IPS DF 19.7 (cell line): Measurements from ENCODE around the gene TPST2.

Experiments
- DNase-seq: peaks from one replicate; pipeline ENCODE4 v3.0.0-alpha.2; 2013; ENCODE audit warnings: low read depth, low spot score

TPST2 gene

DNA sequence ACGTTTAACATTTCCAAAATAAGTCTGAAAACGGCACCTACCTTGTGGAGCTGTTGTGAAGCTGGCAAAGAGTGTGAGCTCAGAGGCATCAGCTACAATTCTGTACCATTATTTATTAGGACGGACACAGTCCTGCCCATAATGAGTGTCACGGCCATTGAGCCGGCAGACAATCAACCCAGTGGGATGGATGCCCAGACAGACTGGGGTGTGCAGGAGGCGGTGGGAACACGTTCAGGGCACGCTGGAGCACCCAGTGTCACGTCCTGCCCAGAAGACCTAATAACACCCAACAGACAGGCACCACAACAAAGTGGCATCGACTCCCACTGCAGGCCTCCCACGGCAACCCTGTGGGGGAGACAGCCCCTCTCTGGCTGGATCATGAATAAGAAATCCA, 34.5 kb downstream of the TPST2 start:
- DNase-seq: no peak

GRCh38 chr22:26554956-26555355, 35.0 kb downstream of the TPST2 start:
- DNase-seq: no peak

DNA sequence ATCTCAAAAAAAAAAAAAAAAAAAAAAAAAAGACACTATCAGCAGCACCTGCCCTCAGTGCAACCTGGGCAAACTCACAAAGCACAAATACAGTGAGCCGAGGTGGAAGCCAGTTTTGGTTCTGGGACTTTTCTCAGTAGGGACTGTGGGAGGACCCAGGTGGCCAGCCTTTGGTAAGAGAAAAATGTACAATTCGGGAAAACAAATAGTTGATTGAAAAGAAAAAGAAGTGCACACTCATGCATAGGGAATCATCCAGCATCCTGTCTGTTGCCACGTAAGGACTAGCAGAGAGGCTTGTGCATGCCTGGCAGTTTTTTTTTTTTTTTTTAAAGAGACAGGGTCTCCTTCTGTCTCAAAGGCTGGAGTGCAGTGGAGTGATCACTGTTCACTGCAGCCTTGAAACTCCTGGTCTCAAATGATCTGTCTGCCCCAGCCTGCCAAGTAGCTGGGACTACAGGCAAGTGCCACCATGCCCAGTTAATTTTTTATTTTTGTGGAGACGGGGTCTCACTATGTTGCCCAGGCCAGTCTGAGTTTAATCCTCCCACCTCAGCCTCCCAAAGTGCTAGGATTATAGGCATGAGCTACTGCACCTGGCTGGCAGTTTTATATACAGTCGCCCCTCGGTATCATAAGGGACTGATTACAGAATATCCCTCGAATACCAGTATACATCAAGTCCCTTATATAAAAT, 36.7 kb downstream of the TPST2 start:
- DNase-seq: no peak

GRCh38 chr22:26552466-26552865, 37.5 kb downstream of the TPST2 start:
- no peak for DNase-seq

DNA sequence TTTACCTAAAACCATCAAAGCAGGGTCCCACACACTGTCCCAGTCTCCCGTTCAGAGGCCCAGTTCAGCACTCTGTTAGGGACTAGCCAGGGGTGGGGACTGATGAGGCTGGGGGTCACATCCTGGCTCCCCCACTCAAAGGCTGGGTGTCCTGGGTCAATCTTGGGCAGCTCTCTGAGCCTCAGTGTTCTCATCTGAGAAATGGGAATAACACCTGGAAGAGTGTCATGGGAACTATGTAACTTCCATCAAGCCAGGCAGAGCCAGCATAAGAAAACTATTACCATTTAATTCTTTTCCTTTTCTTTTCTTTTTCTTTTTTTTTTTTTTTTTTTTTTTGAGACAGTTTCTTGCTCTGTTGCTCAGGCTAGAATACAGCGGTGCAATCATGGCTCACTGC, 38.4 kb downstream of the TPST2 start:
- no peak for DNase-seq

DNA sequence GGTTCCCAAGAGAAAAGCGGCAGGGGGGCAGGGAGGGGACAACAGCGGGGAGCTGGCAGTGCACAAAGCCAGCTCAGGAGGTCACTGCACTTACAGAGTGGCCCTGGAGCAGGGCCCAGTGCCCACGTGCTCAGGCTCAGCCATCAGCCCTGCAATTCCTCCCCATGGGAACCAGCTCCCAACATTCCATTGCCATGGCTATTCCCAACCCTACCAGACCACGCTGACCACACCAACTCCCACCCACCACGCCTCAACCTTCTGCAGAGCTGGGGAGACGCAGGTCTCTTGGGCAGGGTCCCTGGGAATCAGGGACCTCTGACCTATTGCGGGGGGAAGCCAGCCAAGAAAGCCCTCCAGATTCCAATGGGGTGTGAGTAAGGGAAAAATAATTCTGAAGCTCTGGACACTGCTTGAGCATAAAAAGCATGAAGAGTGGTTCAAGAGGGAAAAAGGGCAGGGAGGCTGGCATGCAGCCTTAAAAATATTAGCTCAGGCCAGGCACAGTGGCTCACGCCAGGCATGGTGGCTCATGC, 39.4 kb downstream of the TPST2 start:
- DNase-seq: no peak

DNA sequence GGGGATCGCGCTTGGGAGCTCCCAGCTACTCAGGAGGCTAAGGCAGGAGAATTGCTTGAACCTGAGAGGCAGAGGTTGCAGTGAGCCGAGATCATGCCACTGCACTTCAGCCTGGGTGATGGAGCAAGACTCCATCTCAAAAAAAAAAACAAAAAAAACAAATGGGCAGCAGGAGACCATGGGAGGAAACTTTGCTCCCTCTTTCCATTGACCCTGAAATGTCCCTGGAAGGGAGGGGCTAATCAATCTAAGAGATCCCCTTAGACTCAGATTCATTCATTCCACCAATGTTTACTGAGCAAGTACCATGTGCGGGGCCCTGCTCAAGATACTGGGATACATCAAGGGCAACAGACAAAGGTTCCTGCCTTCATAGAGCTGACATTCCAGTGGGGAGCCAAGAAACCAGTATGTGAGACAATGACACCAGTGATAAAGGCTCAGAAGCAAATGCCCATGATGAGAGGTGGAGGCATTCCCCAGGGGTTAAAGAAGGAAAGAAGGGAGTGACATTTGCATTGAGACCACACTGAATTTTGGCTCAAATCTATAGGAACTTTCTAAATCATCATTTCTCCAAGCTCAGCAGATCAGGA, 39.9 kb downstream of the TPST2 start:
- DNase-seq: no peak

GRCh38 chr22:26548984-26549383, 40.9 kb downstream of the TPST2 start:
- no peak for DNase-seq

- DNase-seq: no peak
Measured at GRCh38 chr22:26548303-26548702, 41.6 kb downstream of the TPST2 start.

GRCh38 chr22:26547837-26548236, 42.1 kb downstream of the TPST2 start:
- DNase-seq: no peak

DNA sequence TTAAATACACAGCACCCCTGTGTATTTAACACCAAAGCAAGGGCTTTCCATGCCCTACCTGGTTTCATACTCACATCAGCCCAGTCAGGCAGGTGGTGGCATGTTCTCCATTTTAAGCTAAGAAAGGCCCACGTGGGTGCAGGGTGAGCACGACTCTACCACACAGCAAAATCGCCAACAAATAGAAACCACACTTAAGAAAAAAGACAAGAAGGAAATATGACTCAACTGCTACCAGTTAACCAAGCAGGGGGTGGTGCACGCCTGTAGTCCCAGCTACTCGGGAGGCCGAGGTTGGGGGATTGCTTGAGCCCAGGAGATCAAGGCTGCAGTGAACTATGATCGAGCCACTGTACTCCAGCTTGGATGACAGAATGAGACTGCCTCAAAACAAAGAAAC, 42.5 kb downstream of the TPST2 start:
- DNase-seq: no peak

DNA sequence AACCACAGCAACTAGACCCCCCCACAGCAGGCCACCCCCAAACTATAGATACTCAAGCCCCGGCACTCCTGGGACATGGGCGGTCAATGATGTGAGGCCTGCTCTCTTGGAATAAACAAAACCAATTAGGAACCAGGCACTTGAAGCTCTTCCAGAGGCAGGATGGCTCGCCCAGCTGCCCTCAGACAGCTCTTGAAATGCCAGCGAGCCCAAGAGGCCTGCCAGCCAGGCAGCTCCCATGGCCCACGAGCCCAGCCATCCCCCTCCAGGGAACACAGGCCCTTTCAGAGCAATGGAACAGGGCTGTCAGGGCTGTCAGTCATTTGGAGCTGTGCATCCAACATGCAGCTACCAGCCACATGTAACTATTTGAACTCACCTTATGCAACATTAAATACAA, 43.6 kb downstream of the TPST2 start:
- DNase-seq: no peak

DNA sequence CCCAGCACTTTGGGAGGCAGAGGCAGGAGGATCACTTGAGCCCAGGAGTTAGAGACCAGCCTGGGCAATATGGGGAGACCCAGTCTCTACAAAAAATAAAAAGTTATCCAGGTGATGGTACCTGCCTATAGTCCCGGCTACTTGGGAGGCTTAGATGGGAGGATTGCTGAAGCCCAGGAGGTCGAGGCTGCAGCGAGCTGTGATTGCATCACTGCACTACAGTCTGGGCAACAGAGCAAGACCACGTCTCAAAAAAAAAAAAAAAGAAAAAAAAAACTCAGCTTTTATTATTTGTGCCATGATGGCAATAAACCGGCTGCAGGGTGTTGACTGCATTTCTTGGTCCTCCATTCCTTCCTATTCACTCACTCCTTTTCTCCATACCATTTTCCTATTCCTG, 44.1 kb downstream of the TPST2 start:
- no peak for DNase-seq

GRCh38 chr22:26545385-26545784, 44.5 kb downstream of the TPST2 start:
- no peak for DNase-seq

DNA sequence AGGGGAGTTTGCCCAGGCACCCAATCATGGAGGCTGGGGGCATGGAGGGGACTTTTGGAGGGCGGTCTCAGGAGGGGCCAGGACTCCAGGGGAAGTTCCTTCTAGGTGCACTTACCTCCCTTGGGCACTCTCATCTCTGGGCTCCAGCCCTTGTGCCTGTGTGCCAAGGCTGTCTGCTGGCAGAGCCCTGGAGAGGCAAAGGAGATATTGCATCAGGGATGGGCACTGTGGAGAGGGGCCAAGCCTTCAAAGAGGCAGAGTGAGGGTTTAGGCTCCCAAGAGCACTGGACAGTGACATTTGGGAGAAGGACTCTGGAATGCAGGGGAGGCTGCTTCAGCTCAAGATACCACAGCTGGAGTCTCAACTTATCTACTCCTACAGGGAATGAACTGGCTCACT, 45.4 kb downstream of the TPST2 start:
- no peak for DNase-seq

GRCh38 chr22:26542831-26543230, 47.1 kb downstream of the TPST2 start:
- DNase-seq: no peak

DNA sequence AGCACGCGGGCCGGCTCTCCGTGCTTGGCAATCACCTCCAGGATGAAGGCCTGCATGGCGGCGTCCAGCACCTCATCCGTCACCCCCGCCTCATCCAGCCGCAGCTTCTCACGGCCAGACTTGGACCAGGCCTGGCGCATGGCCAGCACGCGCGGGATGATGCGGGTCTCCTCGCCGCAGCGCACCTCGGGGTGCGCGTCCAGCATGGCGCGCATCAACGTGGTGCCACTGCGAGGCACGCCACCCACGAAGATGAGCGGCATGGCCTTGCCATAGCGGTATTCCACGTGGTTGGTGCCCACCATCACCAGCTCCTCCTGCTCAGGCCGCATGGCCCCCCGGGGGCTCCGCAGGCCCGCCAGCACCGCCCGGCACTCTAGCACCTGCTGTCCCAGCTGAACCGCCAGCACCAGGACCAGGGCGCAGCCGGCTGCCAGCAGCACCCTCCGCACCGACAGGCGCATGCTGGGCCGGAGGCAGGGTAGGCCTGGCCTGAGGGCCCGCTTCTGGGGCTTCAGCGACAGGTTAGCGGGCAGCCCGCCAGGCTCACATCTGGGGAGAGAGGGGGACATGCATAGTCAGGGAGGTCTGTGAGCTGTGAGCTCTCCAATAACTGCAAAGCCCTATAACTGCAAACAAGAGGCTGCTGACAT, 48.6 kb downstream of the TPST2 start:
- no peak for DNase-seq

DNA sequence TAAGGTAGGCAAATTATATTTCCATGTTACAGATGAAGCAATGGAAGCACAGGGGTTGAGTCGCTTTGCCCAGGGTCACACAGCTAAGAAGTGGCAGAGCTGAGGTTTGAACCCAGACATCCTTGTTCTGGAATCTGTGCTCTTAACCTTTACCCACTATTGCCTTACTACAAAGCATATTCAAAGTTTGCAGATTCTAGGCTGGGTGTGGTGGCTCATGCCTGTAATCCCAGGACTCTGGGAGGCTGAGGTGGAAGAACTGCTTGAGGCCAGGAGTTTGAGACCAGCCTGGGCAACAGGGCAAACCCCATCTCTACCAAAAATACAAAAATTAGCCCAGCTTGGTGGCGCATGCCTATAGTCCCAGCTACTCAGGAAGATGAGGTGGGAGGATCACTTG, 49.8 kb downstream of the TPST2 start:
- no peak for DNase-seq

- DNase-seq: no peak
Measured at GRCh38 chr22:26536762-26537134, 53.2 kb downstream of the TPST2 start.

GRCh38 chr22:26536056-26536761, 53.7 kb downstream of the TPST2 start:
- DNase-seq: no peak

- DNase-seq: no peak
Measured at GRCh38 chr22:26535603-26535908, 54.4 kb downstream of the TPST2 start.

DNA sequence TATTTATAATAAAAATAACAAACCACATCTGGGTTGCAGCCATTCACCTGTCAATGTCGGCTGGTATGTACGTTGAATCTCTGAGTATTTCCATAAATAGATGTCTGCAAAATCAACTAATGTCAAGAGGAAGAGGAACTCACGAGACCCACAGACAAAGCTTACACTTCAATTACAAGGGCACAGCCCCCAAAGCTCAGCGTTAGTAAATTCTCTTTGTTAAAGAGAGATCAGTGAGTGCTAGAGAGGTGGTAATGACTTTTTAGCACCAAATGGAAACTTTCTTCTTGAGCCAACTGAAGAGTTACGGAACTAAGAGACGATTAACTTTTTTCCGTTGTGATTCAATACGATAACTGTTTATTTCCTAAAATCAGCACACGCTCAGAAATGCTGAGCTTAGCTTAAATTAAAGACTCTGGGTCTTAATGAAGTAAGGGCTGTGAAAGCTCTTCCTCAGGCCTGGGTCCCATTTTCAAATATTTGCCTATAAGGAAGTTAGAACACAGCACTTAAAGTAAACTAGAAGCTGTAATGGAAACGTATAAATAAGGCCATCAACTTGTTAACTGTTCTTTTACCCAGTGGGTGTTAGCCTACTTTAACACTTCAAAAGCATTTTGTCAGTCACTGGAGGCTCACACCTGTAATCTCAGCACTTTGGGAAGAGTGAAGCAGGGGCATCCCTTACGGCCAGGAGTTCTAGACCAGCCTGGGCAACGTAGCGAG, 54.9 kb downstream of the TPST2 start:
- DNase-seq: no peak
